ENCODE results near the gene SLC41A3.

SLC41A3 gene

GRCh38 chr3:126119976-126120375 lies 36.1 kb upstream of the SLC41A3 start:
- no peak for DNase-seq (ENCODE audit: low spot score)

GRCh38 chr3:126119008-126119675 lies 35.2 kb upstream of the SLC41A3 start:
- no peak for DNase-seq (ENCODE audit: low spot score)

DNA sequence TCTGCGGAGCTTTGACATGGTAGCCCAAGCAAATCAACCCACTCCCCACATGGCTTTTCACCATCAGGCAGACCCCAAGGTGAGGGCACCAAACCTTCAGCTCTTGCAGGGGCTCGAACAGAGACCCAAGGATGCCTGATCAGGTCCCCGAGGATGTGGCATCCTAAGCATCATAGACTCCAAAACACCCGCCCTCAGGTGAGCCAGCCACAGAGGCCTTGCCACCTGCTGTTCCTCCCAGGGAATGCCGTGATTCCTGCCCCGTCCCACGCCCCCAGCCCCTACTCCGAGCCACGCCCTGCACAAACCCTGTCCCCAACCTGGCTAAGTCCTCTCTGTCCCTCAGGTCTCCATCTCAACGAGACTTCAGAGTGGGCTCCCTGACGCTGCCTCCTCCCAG lies 34.7 kb upstream of the SLC41A3 start:
- DNase-seq (ENCODE audit: low spot score), result no peak

DNA sequence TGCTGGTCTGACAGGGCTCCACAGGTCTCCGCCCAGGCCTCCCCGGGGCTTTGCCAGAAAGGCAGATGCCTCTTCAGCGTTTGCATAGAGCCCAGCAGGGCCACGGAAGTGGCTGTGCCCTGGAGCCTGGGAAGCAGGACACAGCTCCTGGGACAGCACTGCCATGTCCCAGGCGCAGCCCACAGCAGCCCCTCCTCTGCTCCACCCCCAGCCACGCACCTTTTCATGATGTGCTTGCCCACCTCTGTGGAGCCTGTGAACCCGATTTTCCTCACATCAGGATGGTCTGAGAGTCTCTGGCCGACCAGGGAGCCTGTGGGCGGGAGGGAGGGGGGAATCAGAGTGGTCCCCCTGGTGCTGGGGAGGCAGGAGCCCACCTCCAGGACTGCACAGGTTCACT lies 33.9 kb upstream of the SLC41A3 start:
- no peak for DNase-seq (ENCODE audit: low spot score)

- no peak for DNase-seq (ENCODE audit: low spot score)
These were observed 33.3 kb upstream of the SLC41A3 start for GRCh38 chr3:126117212-126117611.

DNA sequence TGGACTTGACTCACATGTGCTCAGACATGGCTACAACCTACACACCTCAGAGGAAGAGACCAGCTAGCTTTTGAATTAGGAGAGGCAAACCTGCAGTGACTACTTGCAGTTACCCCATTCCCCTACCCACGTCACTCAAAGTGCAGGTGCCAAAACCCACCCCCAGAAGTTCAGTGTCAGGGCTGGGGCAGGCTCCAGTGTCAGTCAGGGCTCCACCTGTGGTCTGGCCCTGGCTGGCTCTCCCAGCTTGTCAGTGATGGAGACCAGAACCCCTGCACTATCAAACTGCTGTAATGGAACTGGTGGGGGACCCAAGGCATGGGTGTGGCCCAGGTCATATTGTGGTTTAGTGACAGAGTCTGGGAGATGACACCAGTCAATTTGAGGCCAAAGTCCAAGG lies 32.6 kb upstream of the SLC41A3 start:
- DNase-seq (ENCODE audit: low spot score), result no peak

- no peak for DNase-seq (ENCODE audit: low spot score)
These were observed 30.8 kb upstream of the SLC41A3 start for GRCh38 chr3:126114443-126115386.

DNA sequence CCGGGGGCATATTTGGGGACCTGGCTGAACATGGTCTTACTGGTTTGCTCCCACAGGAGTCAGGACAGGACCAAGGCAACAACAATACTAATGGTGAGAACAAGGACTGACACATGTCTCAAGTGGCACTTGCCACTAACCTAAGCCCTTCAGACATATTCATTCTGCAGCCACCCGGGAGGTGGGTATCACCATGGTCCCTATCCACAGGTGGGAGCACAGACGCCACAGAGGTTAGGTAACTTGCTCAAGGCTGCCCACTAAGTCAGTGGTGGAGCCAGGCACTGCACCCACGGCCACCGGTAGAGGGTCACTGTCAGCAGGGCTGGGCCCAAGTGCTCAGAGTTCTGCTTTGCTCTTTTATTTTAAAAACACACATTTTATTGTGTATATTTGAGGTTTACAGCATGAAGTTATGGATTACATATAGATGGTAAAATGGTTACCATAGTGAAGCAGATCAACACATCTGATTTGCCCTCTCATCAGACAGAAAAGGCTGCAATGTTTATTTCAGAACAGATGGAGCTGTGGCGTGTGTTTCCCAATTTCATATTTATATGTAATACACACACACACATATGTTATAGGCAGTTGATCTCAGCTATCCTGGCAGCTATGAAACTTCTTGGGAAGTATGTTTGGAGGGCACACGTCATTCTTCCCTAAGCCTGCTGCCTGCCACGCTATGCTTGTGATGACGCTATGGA lies 30.0 kb upstream of the SLC41A3 start:
- DNase-seq (ENCODE audit: low spot score), result no peak

DNA sequence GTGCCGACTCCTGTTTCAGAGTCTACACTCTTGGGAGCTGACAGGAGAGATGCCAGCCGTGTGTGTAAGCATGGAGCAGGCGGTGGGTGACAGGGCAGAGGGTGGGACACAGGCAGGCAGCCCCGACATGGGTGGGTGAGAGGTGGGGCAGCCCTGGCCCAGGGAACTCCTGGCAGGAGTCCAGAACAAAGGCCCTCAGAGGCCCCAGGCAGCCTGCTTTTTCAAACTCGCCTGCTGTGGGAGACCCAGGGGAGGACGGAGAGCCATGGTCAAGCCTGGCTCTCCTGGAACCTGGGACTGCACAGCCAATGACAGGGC lies 29.3 kb upstream of the SLC41A3 start:
- no peak for DNase-seq (ENCODE audit: low spot score)

- DNase-seq (ENCODE audit: low spot score), result no peak
These were observed 28.8 kb upstream of the SLC41A3 start for GRCh38 chr3:126112531-126113237.

- no peak for DNase-seq (ENCODE audit: low spot score)
These were observed 27.9 kb upstream of the SLC41A3 start for GRCh38 chr3:126111566-126112475.

- no peak for DNase-seq (ENCODE audit: low spot score)
These were observed 27.2 kb upstream of the SLC41A3 start for GRCh38 chr3:126111126-126111551.

- no peak for DNase-seq (ENCODE audit: low spot score)
These were observed 26.7 kb upstream of the SLC41A3 start for GRCh38 chr3:126110431-126111125.

DNA sequence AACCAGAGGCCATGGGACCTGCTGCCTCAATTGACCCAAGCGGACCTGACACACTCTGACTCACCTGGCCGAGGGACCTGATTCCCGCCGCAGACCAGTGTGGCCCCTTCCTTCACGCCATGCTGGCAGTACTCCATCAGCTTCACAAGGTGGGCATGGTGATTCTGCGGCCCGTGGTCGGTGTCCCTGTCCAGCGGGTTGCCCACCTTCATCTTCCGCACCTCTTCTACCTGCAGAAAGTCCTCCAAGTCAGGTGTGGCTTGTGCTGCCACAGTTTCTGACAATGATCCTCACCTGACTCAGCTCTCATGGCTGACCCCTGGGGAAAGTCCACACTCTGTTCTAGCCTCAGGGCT lies 25.9 kb upstream of the SLC41A3 start:
- DNase-seq (ENCODE audit: low spot score), result no peak

DNA sequence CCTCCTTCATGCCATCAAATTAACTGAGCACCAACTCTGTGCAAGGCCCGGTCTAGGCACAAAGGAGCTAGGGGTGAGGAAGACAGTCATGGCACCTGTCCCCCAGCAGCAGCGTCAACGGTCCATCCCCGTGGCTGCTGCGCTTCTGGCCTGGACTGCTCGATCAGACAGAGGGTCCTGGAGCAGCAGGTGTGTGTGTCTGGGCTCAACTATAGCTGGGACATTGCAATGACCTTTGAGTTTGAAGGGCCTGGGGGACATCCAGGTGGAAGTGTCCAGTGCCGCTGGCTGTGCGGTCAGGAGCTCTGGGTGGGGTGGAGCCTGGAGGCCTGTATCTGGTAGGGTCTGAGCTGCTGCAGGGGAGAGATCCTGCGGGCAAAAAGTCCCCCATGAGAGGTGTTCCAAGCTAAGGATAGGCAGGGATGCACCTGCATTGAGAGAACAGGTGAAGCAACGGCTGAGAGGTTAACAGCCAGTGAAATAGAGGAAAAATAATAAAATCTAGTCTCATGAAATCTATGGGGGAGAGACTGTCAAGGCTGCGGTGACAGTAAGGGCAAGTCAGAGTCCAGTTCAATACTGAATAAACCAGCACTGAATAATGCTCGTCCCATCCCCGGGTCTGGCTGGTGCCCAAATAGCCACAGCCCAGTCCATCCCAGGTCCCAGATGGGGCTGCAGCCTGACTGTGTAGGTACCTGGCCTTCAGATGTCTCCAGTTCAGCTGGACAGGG lies 25.4 kb upstream of the SLC41A3 start:
- DNase-seq (ENCODE audit: low spot score), result no peak

- no peak for DNase-seq (ENCODE audit: low spot score)
These were observed 24.7 kb upstream of the SLC41A3 start for GRCh38 chr3:126108676-126109050.

DNA sequence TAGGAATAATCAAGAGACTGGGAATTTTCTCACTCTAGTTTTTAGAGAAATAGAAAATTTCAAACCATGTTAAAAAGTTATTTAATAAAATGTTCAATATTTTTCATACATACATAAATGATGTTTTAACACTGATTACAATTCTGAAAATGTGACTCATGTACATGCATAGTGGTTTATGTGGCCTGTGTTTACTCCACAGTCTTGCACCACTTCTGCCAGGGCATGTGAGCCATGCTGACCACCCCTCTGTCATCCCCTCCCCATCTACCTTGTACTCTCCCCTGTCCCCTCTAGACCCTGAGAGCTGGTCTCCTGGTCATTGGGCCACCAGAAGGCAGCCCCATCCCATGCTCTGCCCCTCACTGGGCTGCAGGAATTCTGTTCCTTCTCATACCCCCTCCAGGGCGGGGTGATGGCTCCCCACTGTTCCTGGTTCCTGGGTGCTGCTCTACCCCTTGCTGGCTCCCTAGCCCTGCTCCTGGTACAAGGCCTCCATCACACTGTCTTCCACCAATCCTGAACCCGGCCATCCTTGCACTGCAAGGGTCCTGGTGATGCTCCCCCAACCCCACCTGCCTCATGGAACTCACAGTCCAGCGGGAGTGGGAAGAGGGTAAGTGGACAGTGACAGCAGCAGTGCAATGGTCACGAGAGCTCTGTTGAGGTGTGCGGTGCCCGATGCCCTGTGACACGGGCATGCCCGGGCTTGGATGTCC lies 24.2 kb upstream of the SLC41A3 start:
- no peak for DNase-seq (ENCODE audit: low spot score)

GRCh38 chr3:126107203-126107939 lies 23.4 kb upstream of the SLC41A3 start:
- no peak for DNase-seq (ENCODE audit: low spot score)

Measured in globus pallidus (tissue), 1 donor.